HepG2 (cell line): ENCODE results near the gene C12orf43. TPM values are rescaled to one million over a fixed set of nuclear protein-coding genes. Genes with fewer than 3 reads are reported as not detected.

Experiments used
- ATAC-seq: fragments of 200-7000 bp; cut with Tn5 transposase; 3 replicates; pipeline ENCODE4 v1.9.1; 2020; ENCODE audit warnings: mild to moderate bottlenecking, moderate library complexity
- Bru-seq: library from RNA; stranded (reverse); fragments of 400-500 nt; gene quantifications from one replicate; lab custom pipeline; 2021; lab: Mats Ljungman, UMichigan
- BruChase-seq, 2 experiments: library from RNA; stranded (reverse); fragments of 400-500 nt; gene quantifications; one replicate each; lab custom pipeline; 2021; lab: Mats Ljungman, UMichigan
- BruUV-seq: library from RNA; stranded (reverse); fragments of 400-500 nt; replicated peaks from 2 replicates; lab custom pipeline; 2021; lab: Mats Ljungman, UMichigan
- CTCF ChIA-PET: fragments of 300-600 bp; formaldehyde crosslinking; extraction: SDS; loops from one replicate; lab custom pipeline; 2021; ENCODE audit warnings: low total read pairs, inconsistent platforms, low intra/inter-chr PET ratio; lab: Yijun Ruan, JAX
- POLR2A ChIA-PET: fragments of 350-600 bp; sonication (Branson Sonifier 250); formaldehyde crosslinking; loops from one replicate; lab custom pipeline; 2020; ENCODE audit warnings: antibody characterized with exemption, inconsistent platforms; lab: Yijun Ruan, JAX
- DNase-seq: peaks from one replicate; pipeline ENCODE4 v3.0.0-alpha.2; 2015; ENCODE audit warnings: low spot score
- FAIRE-seq: peaks from 3 replicates; lab custom pipeline; 2011; peaks lifted over from hg19 to GRCh38; lab: Jason Lieb, UNC
- H2AFZ ChIP-seq: one replicate; pipeline ENCODE4 v1.6.1; 2011; ENCODE audit warnings: low read length, inconsistent platforms
- H3K27ac ChIP-seq: fragments of 300-600 bp; 3 replicates; pipeline ENCODE4 v1.8.0; 2011; ENCODE audit warnings: mixed run types, mild to moderate bottlenecking, mixed read lengths, low read length, inconsistent platforms; ENCODE audit not compliant: insufficient read depth; ENCODE audit errors: extremely low read length
- H3K27me3 ChIP-seq, 2 experiments: fragments of 200-600 bp in 1 of 2; 2 replicates in 1 of 2; 3 replicates in 1 of 2; pipeline versions ENCODE4 v1.6.0 to v1.8.0; 2011; ENCODE audit warnings: low read length in 2 of 2, mild to moderate bottlenecking in 2 of 2, moderate library complexity in 2 of 2, inconsistent platforms in 1 of 2; ENCODE audit not compliant: insufficient read depth in 2 of 2, control insufficient read depth in 1 of 2
- H3K36me3 ChIP-seq, 2 experiments: fragments of 200-600 bp in 1 of 2; replicated peaks in 1 of 2; 2 replicates in 1 of 2; 3 replicates in 1 of 2; pipeline versions ENCODE4 v1.5.1 to v1.8.0; 2011; ENCODE audit warnings: low read length in 2 of 2, inconsistent platforms in 1 of 2; ENCODE audit not compliant: insufficient read depth in 2 of 2, control insufficient read depth in 1 of 2
- H3K4me1 ChIP-seq: 2 replicates; pipeline ENCODE4 v1.5.1; 2012; ENCODE audit warnings: low read length, inconsistent platforms; ENCODE audit not compliant: insufficient read depth
- H3K4me2 ChIP-seq: 2 replicates; pipeline ENCODE4 v1.6.0; 2011; ENCODE audit warnings: low read depth, low read length, inconsistent platforms
- H3K4me3 ChIP-seq, 3 experiments: fragments of 200-600 bp in 1 of 3; sonication (generic), shearing (Covaris generic) in 1 of 3; replicated peaks in 1 of 3; 2 replicates each; pipeline ENCODE4 v1.5.1; 2011 to 2016; ENCODE audit warnings: low read length in 3 of 3, inconsistent platforms in 2 of 3, low read depth in 2 of 3, mild to moderate bottlenecking in 2 of 3, control low read depth in 1 of 3, mixed read lengths in 1 of 3; ENCODE audit not compliant: insufficient read depth in 1 of 3
- H3K79me2 ChIP-seq: one replicate; pipeline ENCODE4 v1.6.1; 2011; ENCODE audit warnings: low read length, inconsistent platforms; ENCODE audit not compliant: insufficient read depth
- H3K9ac ChIP-seq: 2 replicates; pipeline ENCODE4 v1.6.0; 2011; ENCODE audit warnings: mild to moderate bottlenecking, low read depth, low read length, inconsistent platforms; ENCODE audit not compliant: insufficient read depth
- H3K9me3 ChIP-seq: 2 replicates; pipeline ENCODE4 v1.5.1; 2012; ENCODE audit warnings: mild to moderate bottlenecking, low read length
- H4K20me1 ChIP-seq: 2 replicates; pipeline ENCODE4 v1.6.0; 2011; ENCODE audit warnings: inconsistent platforms, mild to moderate bottlenecking, low read length, moderate library complexity; ENCODE audit not compliant: insufficient read depth
- ASH2L ChIP-seq: fragments of 300-600, 200-600 bp; sonication (generic); IDR thresholded peaks from 2 replicates; pipeline ENCODE4 v1.7.0; 2017; ENCODE audit warnings: low read depth, mild to moderate bottlenecking, moderate library complexity, mixed read lengths, low read length; ENCODE audit not compliant: insufficient read length
- CC2D1A ChIP-seq: sonication (generic); formaldehyde crosslinking; IDR thresholded peaks from 2 replicates; pipeline ENCODE4 v1.8.1; 2023; ENCODE audit warnings: mild to moderate bottlenecking, missing genetic modification reagents
- FOXO1 ChIP-seq: sonication (generic); formaldehyde crosslinking; IDR thresholded peaks from 2 replicates; pipeline ENCODE4 v1.4.0; 2020; ENCODE audit warnings: missing genetic modification reagents
- IKZF1 ChIP-seq: fragments of 450-650 bp; IDR thresholded peaks from 2 replicates; pipeline ENCODE4 v1.7.1; 2016
- NFIC ChIP-seq: IDR thresholded peaks from 2 replicates; pipeline ENCODE4 v1.6.1; 2012; ENCODE audit warnings: mild to moderate bottlenecking, low read length, inconsistent platforms
- POLR2AphosphoS2 ChIP-seq: IDR thresholded peaks from 2 replicates; pipeline ENCODE4 v1.6.1; 2011; ENCODE audit warnings: low read depth, low read length, improper control_type of control experiment
- SRSF1 ChIP-seq: fragments of 200-400 bp; formaldehyde crosslinking; optimal IDR thresholded peaks from 2 replicates; pipeline ENCODE3; 2017; ENCODE audit warnings: mild to moderate bottlenecking, low read depth, low read length, moderate library complexity
- ZFY ChIP-seq: sonication (generic); formaldehyde crosslinking; IDR thresholded peaks from 2 replicates; pipeline ENCODE4 v1.4.0; 2020; ENCODE audit warnings: missing genetic modification reagents
- ZNF3 ChIP-seq: IDR thresholded peaks from 2 replicates; pipeline ENCODE4 v1.7.0; 2017; ENCODE audit warnings: inconsistent platforms
- ZNF543 ChIP-seq: sonication (generic); formaldehyde crosslinking; IDR thresholded peaks from 2 replicates; pipeline ENCODE4 v1.4.0; 2020; ENCODE audit warnings: mild to moderate bottlenecking, missing genetic modification reagents
- ZNF564 ChIP-seq: sonication (generic); formaldehyde crosslinking; IDR thresholded peaks from 2 replicates; pipeline ENCODE4 v1.8.1; 2023; ENCODE audit warnings: mild to moderate bottlenecking, missing genetic modification reagents
- WGBS: methylation state at CpG from one replicate; pipeline ENCODE4 v1.1.6; 2017; ENCODE audit warnings: low lambda C conversion rate; 5-methylcytosine and 5-hydroxymethylcytosine counted together
- in situ Hi-C: cut with HindIII; loops from 2 replicates; pipeline ENCODE4 v1.10.0; 2017; ENCODE audit warnings: low pct_unique_long_range_greater_than_20kb; ENCODE audit not compliant: extremely low pct_ligation_motif_present
- intact Hi-C: fragments of 100-400 bp; cut with micrococcal nuclease; formaldehyde crosslinking; loops from one replicate; pipeline ENCODE4 v1.10.0; 2022; ENCODE audit not compliant: unreplicated experiment
- long read RNA-seq, 2 experiments: library from RNA in 1 of 2; library from polyadenylated mRNA in 1 of 2; stranded (forward) in 1 of 2; unstranded in 1 of 2; transcript quantifications; one replicate each; pipeline ENCODE4 v2.0.0, GENCODE V29; 2019 to 2022
- polyA minus RNA-seq, 3 experiments: library from RNA; depleted of rRNA, polyadenylated mRNA; stranded (reverse); fragments of >200 nt; gene quantifications; 2 replicates each; pipeline ENCODE4 v1.2.3, GENCODE V29; 2011; ENCODE audit warnings: low replicate concordance in 1 of 3
- polyA plus RNA-seq, 8 experiments: library from polyadenylated mRNA; depleted of rRNA in 3 of 8; stranded (reverse) in 7 of 8; unstranded in 1 of 8; fragments of >200 nt; fragmentation: Illumina TruSeq in 4 of 8; extraction: Trizol in 4 of 8; gene quantifications; 2 replicates each; pipeline versions ENCODE4 v1.2.1 to v1.2.3, GENCODE V29; 2011 to 2016; ENCODE audit warnings: low read depth in 4 of 8, missing spikeins in 1 of 8, mixed read lengths in 1 of 8; ENCODE audit not compliant: insufficient read depth in 1 of 8
- total RNA-seq, 5 experiments: library from RNA; depleted of rRNA; stranded (reverse); fragments of >200 nt; fragmentation: Illumina TruSeq; extraction: Trizol; gene quantifications; 2 replicates each; pipeline ENCODE4 v1.2.3, GENCODE V29; 2016; ENCODE audit warnings: low read depth in 1 of 5
- TF ChIP-seq, protein P1 (sequence below): IDR thresholded peaks from 2 replicates; pipeline ENCODE4 v1.6.1; 2016; ENCODE audit warnings: missing compliant biosample characterization, missing genetic modification reagents, borderline replicate concordance
- TF ChIP-seq, protein P2 (sequence below): sonication (generic); formaldehyde crosslinking; IDR thresholded peaks from 2 replicates; pipeline ENCODE4 v1.4.0; 2020; ENCODE audit warnings: mild to moderate bottlenecking, low read depth, missing genetic modification reagents

C12orf43 gene, protein sequence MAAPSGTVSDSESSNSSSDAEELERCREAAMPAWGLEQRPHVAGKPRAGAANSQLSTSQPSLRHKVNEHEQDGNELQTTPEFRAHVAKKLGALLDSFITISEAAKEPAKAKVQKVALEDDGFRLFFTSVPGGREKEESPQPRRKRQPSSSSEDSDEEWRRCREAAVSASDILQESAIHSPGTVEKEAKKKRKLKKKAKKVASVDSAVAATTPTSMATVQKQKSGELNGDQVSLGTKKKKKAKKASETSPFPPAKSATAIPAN
- total RNA-seq (2016; rRNA removed; fragmentation: Illumina TruSeq; extraction: Trizol): 11.1 and 12.9 TPM in 2 replicates
- 2.9 and 3.0 TPM in 2 replicates for total RNA-seq (2016; cell fraction: cytosol; rRNA removed; fragmentation: Illumina TruSeq; extraction: Trizol; ENCODE audit: low read depth)
- total RNA-seq (2016; cell fraction: insoluble cytoplasmic fraction; rRNA removed; fragmentation: Illumina TruSeq; extraction: Trizol): 11.4 and 12.4 TPM in 2 replicates
- total RNA-seq (2016; cell fraction: membrane; rRNA removed; fragmentation: Illumina TruSeq; extraction: Trizol): 6.7 and 7.4 TPM in 2 replicates
- total RNA-seq (2016; cell fraction: nucleus; rRNA removed; fragmentation: Illumina TruSeq; extraction: Trizol): 6.3 and 8.5 TPM in 2 replicates
- polyA plus RNA-seq (2011; rRNA removed): 7.5 and 7.9 TPM in 2 replicates
- polyA plus RNA-seq (2011; cell fraction: cytosol; rRNA removed): 7.3 TPM in 2 replicates
- polyA plus RNA-seq (2011; cell fraction: nucleus; rRNA removed): 5.4 and 5.7 TPM in 2 replicates
- polyA plus RNA-seq (2012): 4.9 and 5.2 TPM in 2 replicates
- polyA plus RNA-seq (2016; cell fraction: cytosol; fragmentation: Illumina TruSeq; extraction: Trizol; ENCODE audit: low read depth): 2.1 and 2.4 TPM in 2 replicates
- polyA plus RNA-seq (2016; cell fraction: insoluble cytoplasmic fraction; fragmentation: Illumina TruSeq; extraction: Trizol; ENCODE audit: low read depth): 15.7 and 18.4 TPM in 2 replicates
- 4.8 and 5.4 TPM in 2 replicates for polyA plus RNA-seq (2016; cell fraction: membrane; fragmentation: Illumina TruSeq; extraction: Trizol; ENCODE audit: low read depth)
- 11.1 and 11.5 TPM in 2 replicates for polyA plus RNA-seq (2016; cell fraction: nucleus; fragmentation: Illumina TruSeq; extraction: Trizol; ENCODE audit: insufficient read depth, low read depth)
- 5.8 and 9.3 TPM in 2 replicates for polyA minus RNA-seq (2011; rRNA and poly(A)+ RNA removed; ENCODE audit: low replicate concordance)
- 3.1 and 3.3 TPM in 2 replicates for polyA minus RNA-seq (2011; cell fraction: cytosol; rRNA and poly(A)+ RNA removed)
- 8.5 and 12.4 TPM in 2 replicates for polyA minus RNA-seq (2011; cell fraction: nucleus; rRNA and poly(A)+ RNA removed)
- Bru-seq, nascent RNA: percentile 64 among the genes with signal in this experiment
- percentile 58 among the genes with signal in this experiment for BruChase-seq, experiment 1, labeled RNA remaining after a 6-hour chase
- percentile 56 among the genes with signal in this experiment for BruChase-seq, experiment 2, labeled RNA remaining after a 2-hour chase
- long read RNA-seq, experiment 1, full-length matches to known transcripts: 13 of 27 reads
- long read RNA-seq, experiment 1, partial matches to known transcripts: 0 of 27 reads
- long read RNA-seq, experiment 1, other reads (novel, unspliced or antisense): 14 of 27 reads
- long read RNA-seq, experiment 2, full-length matches to known transcripts: 5 of 25 reads
- long read RNA-seq, experiment 2, partial matches to known transcripts: 1 of 25 reads
- long read RNA-seq, experiment 2, other reads (novel, unspliced or antisense): 19 of 25 reads

GRCh38 chr12:121015825-121016766, at the start of gene C12orf43:
C12orf43 (minus strand) TSS chr12:121016487; CDS start chr12:121016474, 13 bp downstream.
- in situ Hi-C loops: loop anchor here (5.0 kb wide), 1 partner anchor 76 kb away; no protein-coding TSS in a partner anchor
- POLR2A ChIA-PET: interaction anchor here (0.6 to 1.6 kb wide), 3 partner anchors 10 to 38 kb away, joined by 3 to 14 read pairs (median 4); partner anchors contain the start of gene HNF1A
- H3K9ac ChIP-seq: peak within 1 kb of the TSS; percentile 83
- ATAC-seq: peak; percentile 93
- peak within 1 kb of the TSS; percentile 71 to 92 (median 81) for H3K4me3 ChIP-seq
- peak; percentile 96 for FAIRE-seq
- under 1% methylated on average over 15 of the region's 34 CpGs for WGBS
- no peaks in the 10 kb centered on the region for H3K9me3 ChIP-seq
- intact Hi-C loops: no loop called here
- H3K36me3 ChIP-seq: peaks cover 1 to 15% of the 10 kb centered on the region in 2 experiments; a peak in 4 of 5 replicates
- H3K27ac ChIP-seq: peak within 1 kb of the TSS; percentile 63
- CTCF ChIA-PET: interaction anchor here (0.9 kb wide), 1 partner anchor 44 kb away, joined by 4 read pairs; no protein-coding TSS in a partner anchor
- TSS peak; percentile 87 for BruUV-seq
- no peaks in the 10 kb centered on the region; a peak in 1 of 5 replicates for H3K27me3 ChIP-seq
- DNase-seq: peak; percentile 91
- no peak within 1 kb of the TSS for H2AFZ ChIP-seq
- H4K20me1 ChIP-seq: no peaks in the 10 kb centered on the region; the same call in 1 of the 2 replicates
- H3K4me2 ChIP-seq: peak within 1 kb of the TSS; percentile 73
- H3K79me2 ChIP-seq: peaks cover 15% of the 10 kb centered on the region
- peaks cover 43% of the 10 kb centered on the region for H3K4me1 ChIP-seq
- TF ChIP-seq ASH2L: peak; percentile 88
- TF ChIP-seq NFIC: no peak; the same call in 1 of the 2 replicates
- TF ChIP-seq IKZF1: no peak
- TF ChIP-seq POLR2AphosphoS2: peak; percentile 44; the same call in 1 of the 2 replicates
- no peak for TF ChIP-seq SRSF1
- TF ChIP-seq, protein P1, sequence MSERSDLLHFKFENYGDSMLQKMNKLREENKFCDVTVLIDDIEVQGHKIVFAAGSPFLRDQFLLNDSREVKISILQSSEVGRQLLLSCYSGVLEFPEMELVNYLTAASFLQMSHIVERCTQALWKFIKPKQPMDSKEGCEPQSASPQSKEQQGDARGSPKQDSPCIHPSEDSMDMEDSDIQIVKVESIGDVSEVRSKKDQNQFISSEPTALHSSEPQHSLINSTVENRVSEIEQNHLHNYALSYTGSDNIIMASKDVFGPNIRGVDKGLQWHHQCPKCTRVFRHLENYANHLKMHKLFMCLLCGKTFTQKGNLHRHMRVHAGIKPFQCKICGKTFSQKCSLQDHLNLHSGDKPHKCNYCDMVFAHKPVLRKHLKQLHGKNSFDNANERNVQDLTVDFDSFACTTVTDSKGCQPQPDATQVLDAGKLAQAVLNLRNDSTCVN (CRISPR knock-in tag): no peak
- TF ChIP-seq, protein P2, sequence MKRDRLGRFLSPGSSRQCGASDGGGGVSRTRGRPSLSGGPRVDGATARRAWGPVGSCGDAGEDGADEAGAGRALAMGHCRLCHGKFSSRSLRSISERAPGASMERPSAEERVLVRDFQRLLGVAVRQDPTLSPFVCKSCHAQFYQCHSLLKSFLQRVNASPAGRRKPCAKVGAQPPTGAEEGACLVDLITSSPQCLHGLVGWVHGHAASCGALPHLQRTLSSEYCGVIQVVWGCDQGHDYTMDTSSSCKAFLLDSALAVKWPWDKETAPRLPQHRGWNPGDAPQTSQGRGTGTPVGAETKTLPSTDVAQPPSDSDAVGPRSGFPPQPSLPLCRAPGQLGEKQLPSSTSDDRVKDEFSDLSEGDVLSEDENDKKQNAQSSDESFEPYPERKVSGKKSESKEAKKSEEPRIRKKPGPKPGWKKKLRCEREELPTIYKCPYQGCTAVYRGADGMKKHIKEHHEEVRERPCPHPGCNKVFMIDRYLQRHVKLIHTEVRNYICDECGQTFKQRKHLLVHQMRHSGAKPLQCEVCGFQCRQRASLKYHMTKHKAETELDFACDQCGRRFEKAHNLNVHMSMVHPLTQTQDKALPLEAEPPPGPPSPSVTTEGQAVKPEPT: peak; percentile 20; the same call in 1 of the 2 replicates
- TF ChIP-seq FOXO1 (CRISPR knock-in tag): peak; percentile 42
- no peak for TF ChIP-seq ZNF564 (CRISPR knock-in tag)
- TF ChIP-seq ZFY (CRISPR knock-in tag): peak; percentile 68
- no peak for TF ChIP-seq CC2D1A (CRISPR knock-in tag)
- TF ChIP-seq ZNF543 (CRISPR knock-in tag): no peak
- TF ChIP-seq ZNF3 (CRISPR knock-in tag): no peak
